HS-27A (cell line): ENCODE results near the gene TRMO.

Source experiments
- DNase-seq: peaks from one replicate; pipeline ENCODE4 v3.0.0-alpha.2; 2012; ENCODE audit warnings: low read depth, missing footprints

TRMO gene

DNA sequence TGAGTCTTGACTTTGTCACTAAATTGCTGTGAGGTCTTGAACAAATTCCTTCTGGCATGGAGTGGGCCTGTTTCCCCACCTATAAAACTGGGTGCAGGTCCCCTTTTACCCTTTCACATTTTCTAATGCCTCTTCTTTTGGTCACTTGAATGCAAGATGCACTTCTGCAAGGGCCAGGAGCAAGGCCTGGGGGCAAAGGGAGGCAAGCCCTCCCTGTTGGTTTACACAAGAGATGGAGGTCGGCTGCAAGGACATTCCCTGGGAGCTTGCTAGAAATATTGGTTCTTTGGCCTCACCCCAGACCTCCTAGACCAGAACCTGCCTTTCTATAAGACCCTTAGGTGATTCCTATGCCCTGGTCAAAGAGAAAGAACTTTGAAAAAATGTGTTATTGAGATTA, 63.5 kb downstream of the TRMO start:
- no peak for DNase-seq

DNA sequence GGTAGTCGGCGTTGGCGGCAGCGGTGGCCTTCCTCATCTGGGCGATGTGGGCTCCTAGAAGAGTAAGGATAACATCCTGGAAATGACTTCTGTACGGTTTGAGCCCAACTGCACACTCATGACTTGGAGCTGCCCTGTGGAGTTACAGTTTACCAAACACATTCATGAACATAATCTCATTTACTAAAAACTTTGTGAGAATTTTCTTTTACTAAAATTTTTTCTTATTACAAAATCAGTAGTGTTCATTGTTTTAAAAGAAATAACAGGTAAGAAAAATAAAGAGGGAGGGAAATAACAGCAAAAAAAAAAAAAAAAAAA, 63.9 kb downstream of the TRMO start:
- DNase-seq = no peak

GRCh38 chr9:97857606-97858392, 64.5 kb downstream of the TRMO start:
- DNase-seq = no peak

- no peak for DNase-seq
Measured at GRCh38 chr9:97856857-97857605, 65.3 kb downstream of the TRMO start.

DNA sequence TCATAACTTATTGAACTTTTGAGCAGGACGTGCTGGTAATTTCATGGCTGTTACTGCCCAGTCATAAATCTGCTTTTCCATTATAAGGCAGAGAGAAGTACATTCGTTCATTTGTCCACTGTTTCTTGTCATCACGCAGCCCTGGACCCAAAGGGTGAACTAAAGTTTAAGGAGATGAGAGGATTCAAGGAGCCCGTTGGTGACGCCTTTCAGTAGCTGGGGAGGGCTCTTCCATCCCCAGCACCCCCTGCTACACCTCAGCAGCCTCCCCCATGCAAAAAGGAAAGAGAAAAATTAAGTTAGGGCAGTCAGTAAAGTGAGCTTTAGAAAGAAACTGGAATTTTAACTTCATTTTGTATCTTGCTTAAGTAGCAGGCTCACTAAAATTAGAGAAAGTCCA, 66.4 kb downstream of the TRMO start:
- DNase-seq = no peak

- no peak for DNase-seq
Measured at GRCh38 chr9:97855486-97855875, 66.8 kb downstream of the TRMO start.

GRCh38 chr9:97854696-97855485, 67.4 kb downstream of the TRMO start:
- DNase-seq = no peak
